ENCODE measurements around the gene NFKBIA. TPM values are rescaled to one million over a fixed set of nuclear protein-coding genes. Genes with fewer than 3 reads are reported as not detected.
A peak's percentile ranks its signal among the peaks of the same experiment; 100 is the strongest.

NFKBIA gene
- total RNA-seq, 4 donors from 2014 or later, result 210 to 873 (median 358) TPM

DNA sequence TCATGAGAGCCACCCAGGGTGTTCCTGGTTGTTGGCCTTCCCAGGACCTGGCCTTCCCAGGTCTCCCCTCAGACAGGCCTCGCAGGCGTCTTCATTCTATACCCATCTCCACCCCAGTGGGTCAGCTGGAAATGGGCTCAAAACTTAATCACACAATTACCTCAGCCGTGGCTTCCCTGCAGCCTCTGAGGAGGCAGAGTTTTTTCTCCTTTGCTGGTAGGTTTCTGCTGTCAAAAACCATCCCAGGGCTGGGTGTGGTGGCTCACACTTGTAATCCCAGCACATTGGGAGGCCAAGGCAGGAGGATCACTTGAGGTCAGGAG lies 13.2 kb downstream of the NFKBIA start:
- no peaks in the 10 kb centered on the region for H3K27me3 ChIP-seq
- peak overlapping the region in 1 of 4 donors; percentile 1 for H3K27ac ChIP-seq
- no peak overlapping the region for H3K4me3 ChIP-seq
- H3K4me1 ChIP-seq, result peaks cover 0 to under 1% (median 0%) of the 10 kb centered on the region in 4 donors
- no peaks in the 10 kb centered on the region for H3K36me3 ChIP-seq
- no peaks in the 10 kb centered on the region for H3K9me3 ChIP-seq
- no peak for DNase-seq
- TF ChIP-seq, protein P1, sequence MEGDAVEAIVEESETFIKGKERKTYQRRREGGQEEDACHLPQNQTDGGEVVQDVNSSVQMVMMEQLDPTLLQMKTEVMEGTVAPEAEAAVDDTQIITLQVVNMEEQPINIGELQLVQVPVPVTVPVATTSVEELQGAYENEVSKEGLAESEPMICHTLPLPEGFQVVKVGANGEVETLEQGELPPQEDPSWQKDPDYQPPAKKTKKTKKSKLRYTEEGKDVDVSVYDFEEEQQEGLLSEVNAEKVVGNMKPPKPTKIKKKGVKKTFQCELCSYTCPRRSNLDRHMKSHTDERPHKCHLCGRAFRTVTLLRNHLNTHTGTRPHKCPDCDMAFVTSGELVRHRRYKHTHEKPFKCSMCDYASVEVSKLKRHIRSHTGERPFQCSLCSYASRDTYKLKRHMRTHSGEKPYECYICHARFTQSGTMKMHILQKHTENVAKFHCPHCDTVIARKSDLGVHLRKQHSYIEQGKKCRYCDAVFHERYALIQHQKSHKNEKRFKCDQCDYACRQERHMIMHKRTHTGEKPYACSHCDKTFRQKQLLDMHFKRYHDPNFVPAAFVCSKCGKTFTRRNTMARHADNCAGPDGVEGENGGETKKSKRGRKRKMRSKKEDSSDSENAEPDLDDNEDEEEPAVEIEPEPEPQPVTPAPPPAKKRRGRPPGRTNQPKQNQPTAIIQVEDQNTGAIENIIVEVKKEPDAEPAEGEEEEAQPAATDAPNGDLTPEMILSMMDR (IDR thresholded peaks at IDR 0.05), result no peak
- TF ChIP-seq POLR2A (IDR thresholded peaks at IDR 0.05), result no peak

DNA sequence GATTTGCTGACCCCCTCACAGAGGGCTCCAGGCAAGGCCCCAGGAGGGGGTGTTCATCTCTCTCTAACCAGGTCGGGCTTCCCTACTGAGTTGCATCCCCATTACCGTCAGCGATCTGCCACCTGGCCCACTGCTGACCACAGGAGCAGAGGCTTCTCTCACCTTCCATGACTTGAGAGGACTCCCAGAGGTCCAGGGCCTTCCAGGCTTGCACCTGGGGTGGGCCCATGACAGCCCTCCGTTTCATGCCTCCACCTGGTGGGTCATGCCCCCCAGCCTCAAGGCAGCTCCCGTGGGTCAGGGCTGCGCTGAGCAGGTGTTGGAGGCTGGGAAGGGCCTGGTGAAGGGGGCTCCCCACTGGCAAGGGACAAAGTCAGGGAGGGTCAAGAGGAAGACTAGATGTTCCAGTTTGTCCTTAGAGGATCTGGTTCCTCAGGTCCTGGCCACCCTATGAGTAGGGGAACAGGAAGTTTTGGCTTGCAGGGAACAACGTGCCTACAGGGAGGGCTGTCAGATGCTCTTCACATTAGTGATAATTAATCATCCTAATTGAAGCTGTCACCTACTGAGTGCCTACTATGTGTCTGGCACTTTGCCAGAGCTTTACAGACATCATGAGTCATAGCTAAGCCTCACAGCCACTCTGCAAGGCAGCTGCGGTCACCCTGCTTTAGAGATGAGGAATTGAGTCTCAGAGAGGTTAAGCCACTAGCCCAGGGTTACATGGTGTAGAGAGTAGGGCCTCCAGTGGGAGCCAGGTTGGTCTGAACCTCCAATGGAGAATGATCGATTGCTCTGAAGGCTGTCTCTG lies 13.8 kb downstream of the NFKBIA start:
- Histone ChIP-seq H3K4me3 (no peak overlapping the region), H3K36me3 (no peaks in the 10 kb centered on the region), H3K9me3 (no peaks in the 10 kb centered on the region), H3K4me1 (peaks cover 0 to 6% (median 0%) of the 10 kb centered on the region in 4 donors), H3K27me3 (no peaks in the 10 kb centered on the region), H3K27ac (peak overlapping the region in 1 of 4 donors; percentile 1)
- no peak for TF ChIP-seq POLR2A (IDR thresholded peaks at IDR 0.05)
- TF ChIP-seq, protein P1 (IDR thresholded peaks at IDR 0.05), result no peak
- DNase-seq, result no peak

DNA sequence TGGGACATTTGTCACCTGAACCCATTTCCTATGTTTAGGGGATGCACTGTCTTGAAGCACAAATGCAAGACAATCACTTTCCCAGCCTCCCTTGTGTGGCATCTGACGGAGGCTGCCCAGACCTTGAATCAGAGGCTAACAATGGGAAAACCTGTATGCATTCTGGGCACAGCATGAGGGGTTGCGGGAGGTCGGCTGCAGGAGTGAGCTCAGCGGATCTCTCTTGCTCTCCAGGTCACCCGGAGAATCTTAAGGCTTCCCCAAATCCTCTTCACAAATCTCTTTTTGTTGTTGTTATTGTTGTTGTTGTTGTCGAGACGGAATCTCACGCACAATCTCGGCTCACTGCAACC lies 15.3 kb downstream of the NFKBIA start:
- H3K27ac ChIP-seq, result no peak overlapping the region
- H3K27me3 ChIP-seq, result no peaks in the 10 kb centered on the region
- H3K9me3 ChIP-seq, result no peaks in the 10 kb centered on the region
- no peak for DNase-seq
- H3K36me3 ChIP-seq, result no peaks in the 10 kb centered on the region
- H3K4me3 ChIP-seq, result no peak overlapping the region
- peaks cover 0 to 21% (median 8%) of the 10 kb centered on the region in 4 donors for H3K4me1 ChIP-seq
- no peak for TF ChIP-seq POLR2A (IDR thresholded peaks at IDR 0.05)
- TF ChIP-seq, protein P1 (IDR thresholded peaks at IDR 0.05), result no peak

DNA sequence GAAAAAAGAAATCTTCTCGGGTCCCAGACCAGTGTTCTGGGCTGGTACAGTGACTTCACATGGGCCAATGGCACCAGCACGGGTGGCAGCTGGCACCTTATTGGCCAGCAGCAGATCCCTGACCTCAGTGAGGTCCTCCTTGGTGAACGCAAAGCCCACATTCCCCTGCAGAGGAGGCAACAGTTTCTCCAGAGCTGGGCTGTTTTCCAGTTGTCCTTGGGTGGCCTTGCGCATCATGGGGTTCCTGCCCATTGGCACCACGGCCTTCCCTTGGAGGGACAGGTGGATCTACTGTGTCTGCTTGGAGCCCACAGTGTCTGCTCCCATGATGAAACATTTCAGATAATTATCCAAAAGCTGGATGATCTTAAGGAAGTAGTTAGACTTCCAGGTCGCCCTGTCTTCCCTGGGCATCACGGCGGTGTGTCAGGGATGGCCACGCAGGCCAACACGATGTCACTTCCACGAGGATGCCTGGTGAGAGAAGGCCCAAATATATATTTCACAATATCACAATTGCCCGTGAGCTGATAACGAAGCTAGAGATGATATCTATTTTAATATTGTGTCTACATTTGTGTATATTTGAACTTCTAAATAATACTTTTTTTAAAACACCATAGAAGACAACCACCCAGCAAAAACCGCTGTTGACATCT lies 15.8 kb downstream of the NFKBIA start:
- H3K27me3 ChIP-seq, result no peaks in the 10 kb centered on the region
- no peaks in the 10 kb centered on the region for H3K36me3 ChIP-seq
- H3K4me3 ChIP-seq, result no peak overlapping the region
- peaks cover 0 to 26% (median 13%) of the 10 kb centered on the region in 4 donors for H3K4me1 ChIP-seq
- no peak for DNase-seq
- no peak overlapping the region for H3K27ac ChIP-seq
- TF ChIP-seq, protein P1 (IDR thresholded peaks at IDR 0.05), result no peak
- TF ChIP-seq POLR2A (IDR thresholded peaks at IDR 0.05), result no peak
- H3K9me3 ChIP-seq, result no peaks in the 10 kb centered on the region

DNA sequence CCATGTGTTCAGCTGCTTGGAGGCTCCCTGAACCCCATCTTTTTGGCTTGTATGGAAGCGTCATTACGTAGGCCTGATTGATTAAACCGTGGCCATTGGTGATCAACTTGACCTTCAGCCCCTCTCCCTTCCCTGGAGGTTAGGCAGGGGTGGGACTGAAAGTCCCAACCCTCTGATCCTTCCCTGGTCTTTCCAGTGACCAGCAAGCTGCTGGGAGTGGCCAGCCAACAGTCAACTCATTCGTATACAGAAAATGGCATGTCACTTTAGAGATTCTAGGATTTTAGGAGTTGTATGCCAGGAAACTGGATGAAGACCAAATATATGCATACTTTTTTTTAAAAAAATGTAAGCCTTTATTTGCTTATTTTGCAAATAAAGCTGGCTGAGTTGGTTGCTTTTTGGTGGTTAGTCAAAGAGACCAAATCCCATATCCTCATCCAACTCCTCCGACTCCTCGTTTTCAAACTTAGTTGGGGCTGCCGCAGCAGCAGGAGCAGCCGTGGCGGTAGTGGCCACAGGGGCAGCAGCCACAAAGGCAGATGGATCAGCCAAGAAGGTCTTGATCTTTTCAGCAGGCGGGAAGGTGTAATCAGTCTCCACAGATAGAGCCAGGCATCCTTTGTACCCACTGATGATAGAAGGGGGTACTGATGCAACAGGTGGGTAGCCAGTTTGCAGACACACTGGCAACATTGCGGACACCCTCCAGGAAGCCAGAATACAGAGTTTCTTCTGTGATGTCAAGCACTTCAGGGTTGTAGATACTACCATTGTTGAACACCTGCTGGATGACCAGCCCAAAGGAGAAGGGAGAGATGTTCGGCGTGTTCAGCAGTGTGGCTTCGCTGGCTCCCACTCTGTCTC lies 16.6 kb downstream of the NFKBIA start:
- H3K4me3 ChIP-seq, result no peak overlapping the region
- H3K27me3 ChIP-seq, result no peaks in the 10 kb centered on the region
- H3K9me3 ChIP-seq, result no peaks in the 10 kb centered on the region
- no peak for DNase-seq
- no peaks in the 10 kb centered on the region for H3K36me3 ChIP-seq
- H3K4me1 ChIP-seq, result peaks cover 0 to 32% (median 13%) of the 10 kb centered on the region in 4 donors
- no peak overlapping the region for H3K27ac ChIP-seq
- TF ChIP-seq POLR2A (IDR thresholded peaks at IDR 0.05), result no peak
- TF ChIP-seq, protein P1 (IDR thresholded peaks at IDR 0.05), result no peak

All from Peyer's patch (tissue), 4 donors.